Measurements from ENCODE around the gene ABCF2. TPM values are rescaled to one million over a fixed set of nuclear protein-coding genes. Genes with fewer than 3 reads are reported as not detected.

The ABCF2 gene
- total and polyA plus RNA-seq, 2 of the 13 experiments (the other 11 are each of a cell fraction or from before 2014, with no cell fraction given), result 16.3 to 42.5 TPM

DNA sequence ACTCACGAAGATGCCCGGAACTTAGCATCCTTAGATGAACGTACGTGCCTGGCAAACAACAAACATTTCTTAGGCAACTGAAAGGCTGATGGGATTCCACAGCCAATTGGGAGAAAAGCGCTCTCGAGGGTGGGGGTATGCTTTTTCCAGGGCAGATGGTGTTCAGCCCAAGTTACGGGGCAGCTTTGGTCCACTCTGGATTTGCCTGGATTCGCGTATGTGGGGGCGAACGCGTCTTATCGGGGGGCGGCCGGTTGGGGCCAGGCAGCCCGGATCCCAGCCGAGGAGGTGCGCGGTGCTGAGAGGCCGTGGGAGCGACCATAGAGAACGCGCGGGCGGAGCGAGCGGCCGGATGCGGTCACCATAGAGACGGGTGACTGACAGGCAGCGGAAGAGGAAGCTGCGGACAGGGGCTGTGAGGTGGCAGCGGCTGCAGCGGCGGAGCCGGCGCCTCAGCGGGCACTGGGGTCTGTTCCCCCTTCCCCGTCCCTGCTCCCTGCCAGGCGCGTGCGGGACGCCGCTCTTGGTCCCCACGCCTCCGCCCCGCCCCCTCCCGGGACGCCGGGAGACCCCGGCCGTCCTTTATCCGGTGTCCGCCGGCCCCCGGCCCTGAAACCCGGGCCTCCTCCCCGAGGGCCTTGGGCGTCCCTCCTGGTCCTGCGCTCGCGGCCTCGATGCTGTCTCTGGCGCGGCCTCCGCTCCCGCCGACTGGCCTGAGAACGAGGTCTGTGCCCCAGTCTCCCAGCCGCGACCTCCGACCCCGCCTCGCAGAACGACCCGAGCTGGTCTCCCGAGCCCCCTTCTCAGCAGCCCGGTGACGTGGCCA lies 5.3 kb upstream of the ABCF2 start, which contains the start of gene CHPF2 (continued):
- TF ChIP-seq ZNF24 (IDR thresholded peaks at IDR 0.05) (no peak), ZNF687 (CRISPR knock-in tag; IDR thresholded peaks at IDR 0.05) (peak; percentile 70), BCL6 (CRISPR knock-in tag; IDR thresholded peaks at IDR 0.05) (0 out of 2 replicates have a peak, but pooled peaks have one; percentile 9), RNF219 (CRISPR knock-in tag; IDR thresholded peaks at IDR 0.05) (no peak), NR1H2 (CRISPR knock-in tag; IDR thresholded peaks at IDR 0.05; ENCODE audit: borderline replicate concordance, low read depth) (no peak), ZNF562 (CRISPR knock-in tag; IDR thresholded peaks at IDR 0.05; ENCODE audit: borderline replicate concordance) (no peak), ZFAT (CRISPR knock-in tag; conservative IDR thresholded peaks at IDR 0.05) (no peak), HIVEP1 (CRISPR knock-in tag; IDR thresholded peaks at IDR 0.05) (peak; percentile 28; the same call in 1 of the 2 replicates), POLR2A (IDR thresholded peaks at IDR 0.05; ENCODE audit: insufficient read depth in 1 of 2, low read depth in 2 of 2, low read length in 2 of 2) (peak; percentile 75 to 89; a peak in 3 of 4 replicates), RXRB (CRISPR knock-in tag; IDR thresholded peaks at IDR 0.05; ENCODE audit: borderline replicate concordance) (no peak), KDM2A (CRISPR knock-in tag; IDR thresholded peaks at IDR 0.05; ENCODE audit: borderline replicate concordance, low read depth) (peak; percentile 74), ATRX (CRISPR knock-in tag; IDR thresholded peaks at IDR 0.05; ENCODE audit: borderline replicate concordance) (no peak), ZNF567 (CRISPR knock-in tag; IDR thresholded peaks at IDR 0.05; ENCODE audit: borderline replicate concordance) (0 out of 2 replicates have a peak, but pooled peaks have one; percentile 65), TGIF2 (CRISPR knock-in tag; IDR thresholded peaks at IDR 0.05) (no peak), ZNF326 (CRISPR knock-in tag; IDR thresholded peaks at IDR 0.05; ENCODE audit: borderline replicate concordance) (no peak), ZNF549 (CRISPR knock-in tag; IDR thresholded peaks at IDR 0.05) (no peak), TRAFD1 (CRISPR knock-in tag; IDR thresholded peaks at IDR 0.05; ENCODE audit: borderline replicate concordance) (no peak)
